ENCODE data around the gene MRPL49. TPM values are rescaled to one million over a fixed set of nuclear protein-coding genes. Genes with fewer than 3 reads are reported as not detected.

Gene MRPL49
- total and polyA plus RNA-seq, 9 of the 15 experiments (the other 6 are each of a cell fraction or from before 2014, with no cell fraction given): 74.3 to 132 (median 91.2) TPM

DNA sequence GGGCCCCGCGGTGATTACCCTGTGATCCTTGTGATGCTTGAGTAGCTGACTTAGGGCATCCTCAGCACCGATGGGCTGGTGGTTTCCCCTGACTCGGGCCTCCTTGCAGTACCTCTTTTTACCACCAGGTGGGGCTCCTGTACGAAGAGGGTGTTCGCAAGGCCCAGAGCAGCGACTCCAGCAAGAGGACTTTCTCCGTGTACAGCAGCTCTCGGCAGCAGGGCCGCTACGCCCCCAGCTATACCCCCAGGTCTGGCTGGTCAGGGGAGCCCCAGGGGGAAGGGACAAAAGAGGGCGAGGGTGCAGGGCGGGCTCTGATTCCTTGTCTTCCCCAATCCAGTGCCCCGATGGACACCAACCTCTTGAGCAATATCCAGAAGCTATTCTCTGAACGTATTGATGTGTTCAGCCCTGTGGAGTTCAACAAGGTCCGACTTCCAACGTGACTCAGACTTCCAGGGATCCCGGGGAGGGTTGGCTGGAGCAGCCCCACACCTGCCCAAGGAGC is 11.7 kb upstream of the MRPL49 start (continued):
- TF ChIP-seq, protein P1, sequence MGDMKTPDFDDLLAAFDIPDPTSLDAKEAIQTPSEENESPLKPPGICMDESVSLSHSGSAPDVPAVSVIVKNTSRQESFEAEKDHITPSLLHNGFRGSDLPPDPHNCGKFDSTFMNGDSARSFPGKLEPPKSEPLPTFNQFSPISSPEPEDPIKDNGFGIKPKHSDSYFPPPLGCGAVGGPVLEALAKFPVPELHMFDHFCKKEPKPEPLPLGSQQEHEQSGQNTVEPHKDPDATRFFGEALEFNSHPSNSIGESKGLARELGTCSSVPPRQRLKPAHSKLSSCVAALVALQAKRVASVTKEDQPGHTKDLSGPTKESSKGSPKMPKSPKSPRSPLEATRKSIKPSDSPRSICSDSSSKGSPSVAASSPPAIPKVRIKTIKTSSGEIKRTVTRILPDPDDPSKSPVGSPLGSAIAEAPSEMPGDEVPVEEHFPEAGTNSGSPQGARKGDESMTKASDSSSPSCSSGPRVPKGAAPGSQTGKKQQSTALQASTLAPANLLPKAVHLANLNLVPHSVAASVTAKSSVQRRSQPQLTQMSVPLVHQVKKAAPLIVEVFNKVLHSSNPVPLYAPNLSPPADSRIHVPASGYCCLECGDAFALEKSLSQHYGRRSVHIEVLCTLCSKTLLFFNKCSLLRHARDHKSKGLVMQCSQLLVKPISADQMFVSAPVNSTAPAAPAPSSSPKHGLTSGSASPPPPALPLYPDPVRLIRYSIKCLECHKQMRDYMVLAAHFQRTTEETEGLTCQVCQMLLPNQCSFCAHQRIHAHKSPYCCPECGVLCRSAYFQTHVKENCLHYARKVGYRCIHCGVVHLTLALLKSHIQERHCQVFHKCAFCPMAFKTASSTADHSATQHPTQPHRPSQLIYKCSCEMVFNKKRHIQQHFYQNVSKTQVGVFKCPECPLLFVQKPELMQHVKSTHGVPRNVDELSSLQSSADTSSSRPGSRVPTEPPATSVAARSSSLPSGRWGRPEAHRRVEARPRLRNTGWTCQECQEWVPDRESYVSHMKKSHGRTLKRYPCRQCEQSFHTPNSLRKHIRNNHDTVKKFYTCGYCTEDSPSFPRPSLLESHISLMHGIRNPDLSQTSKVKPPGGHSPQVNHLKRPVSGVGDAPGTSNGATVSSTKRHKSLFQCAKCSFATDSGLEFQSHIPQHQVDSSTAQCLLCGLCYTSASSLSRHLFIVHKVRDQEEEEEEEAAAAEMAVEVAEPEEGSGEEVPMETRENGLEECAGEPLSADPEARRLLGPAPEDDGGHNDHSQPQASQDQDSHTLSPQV (IDR thresholded peaks at IDR 0.05): no peak
- TF ChIP-seq ZNF76 (CRISPR knock-in tag; IDR thresholded peaks at IDR 0.05; ENCODE audit: borderline replicate concordance) (no peak), L3MBTL2 (IDR thresholded peaks at IDR 0.05) (no peak), NFRKB (IDR thresholded peaks at IDR 0.05; ENCODE audit: low read depth) (no peak), ARHGAP35 (IDR thresholded peaks at IDR 0.05; ENCODE audit: partially characterized antibody) (no peak), GTF2F1 (IDR thresholded peaks at IDR 0.05; ENCODE audit: low read depth, low read length) (no peak), TOE1 (IDR thresholded peaks at IDR 0.05; ENCODE audit: borderline replicate concordance) (no peak), TOE1 (CRISPR knock-in tag; IDR thresholded peaks at IDR 0.05; ENCODE audit: borderline replicate concordance, low read depth) (no peak), MXI1 (IDR thresholded peaks at IDR 0.05; ENCODE audit: low read depth, low read length) (no peak), DEAF1 (CRISPR knock-in tag; IDR thresholded peaks at IDR 0.05) (peak; percentile 53; the same call in 1 of the 2 replicates), ZFX (CRISPR knock-in tag; IDR thresholded peaks at IDR 0.05) (peak; percentile 51; the same call in 1 of the 2 replicates), VEZF1 (CRISPR knock-in tag; IDR thresholded peaks at IDR 0.05) (no peak), PBX2 (CRISPR knock-in tag; IDR thresholded peaks at IDR 0.05; ENCODE audit: low read depth) (no peak), PBX2 (tag; conservative IDR thresholded peaks at IDR 0.05; ENCODE audit: low read depth) (no peak), TRIM28 (IDR thresholded peaks at IDR 0.05) (no peak), CEBPB (tag; IDR thresholded peaks at IDR 0.05) (peak; percentile 86), NONO (IDR thresholded peaks at IDR 0.05; ENCODE audit: low read depth in 2 of 2, low read length in 1 of 2) (no peak)
- TF ChIP-seq, protein P2, sequence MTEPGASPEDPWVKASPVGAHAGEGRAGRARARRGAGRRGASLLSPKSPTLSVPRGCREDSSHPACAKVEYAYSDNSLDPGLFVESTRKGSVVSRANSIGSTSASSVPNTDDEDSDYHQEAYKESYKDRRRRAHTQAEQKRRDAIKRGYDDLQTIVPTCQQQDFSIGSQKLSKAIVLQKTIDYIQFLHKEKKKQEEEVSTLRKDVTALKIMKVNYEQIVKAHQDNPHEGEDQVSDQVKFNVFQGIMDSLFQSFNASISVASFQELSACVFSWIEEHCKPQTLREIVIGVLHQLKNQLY (CRISPR knock-in tag; conservative IDR thresholded peaks at IDR 0.05): no peak
